ENCODE data around the gene PDIK1L.
A peak's percentile ranks its signal among the peaks of the same experiment; 100 is the strongest.

Gene PDIK1L

DNA sequence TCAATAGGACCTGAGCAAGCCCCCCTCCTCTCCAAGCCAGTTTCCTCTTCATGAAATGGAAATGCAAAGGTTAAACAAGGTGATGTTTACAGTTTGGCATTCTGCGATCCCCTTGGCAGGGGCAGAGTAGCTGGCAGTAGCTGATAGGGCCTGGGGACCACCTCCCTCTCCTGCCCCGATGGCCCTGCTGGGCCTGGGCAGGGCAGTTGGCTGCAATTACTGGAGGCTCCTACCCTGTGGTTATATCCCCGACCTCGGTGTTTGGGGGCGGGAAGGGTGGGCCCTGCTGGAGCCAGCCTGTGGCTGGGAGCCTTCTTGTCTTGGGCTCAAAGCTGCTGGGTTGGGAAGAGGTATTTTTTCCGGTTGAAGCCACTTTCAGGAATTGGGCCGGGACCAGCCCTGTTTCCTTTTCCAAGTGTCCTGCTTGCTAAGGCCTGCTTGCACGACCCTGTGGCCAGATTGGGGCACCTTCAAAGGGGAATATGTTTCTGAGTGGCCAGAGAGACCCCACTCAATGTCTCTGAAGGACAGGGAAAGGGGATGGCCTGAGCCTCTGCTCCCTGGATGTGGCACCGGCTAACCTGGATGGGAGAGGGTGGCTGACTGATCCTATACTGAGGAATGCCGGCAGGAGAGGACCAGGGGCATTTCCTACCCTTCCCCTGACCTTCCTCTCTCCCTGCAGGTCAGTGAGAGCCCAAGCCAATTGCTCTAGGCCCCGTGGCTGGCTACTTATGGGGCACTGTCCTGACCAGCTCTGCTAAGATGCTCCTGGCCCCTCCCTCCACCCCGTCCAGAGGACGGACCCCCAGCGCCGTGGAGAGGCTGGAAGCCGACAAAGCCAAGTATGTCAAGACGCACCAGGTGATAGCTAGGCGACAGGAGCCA, 49.1 kb downstream of the PDIK1L start:
- Histone ChIP-seq H3K27me3 (no peaks in the 10 kb centered on the region), H3K36me3 (no peaks in the 10 kb centered on the region), H3K4me3 (ENCODE audit: low read depth, low read length) (peak overlapping the region; percentile 45), H3K9me3 (no peaks in the 10 kb centered on the region), H3K4me1 (peaks cover 7% of the 10 kb centered on the region)
- TF ChIP-seq, protein P1, sequence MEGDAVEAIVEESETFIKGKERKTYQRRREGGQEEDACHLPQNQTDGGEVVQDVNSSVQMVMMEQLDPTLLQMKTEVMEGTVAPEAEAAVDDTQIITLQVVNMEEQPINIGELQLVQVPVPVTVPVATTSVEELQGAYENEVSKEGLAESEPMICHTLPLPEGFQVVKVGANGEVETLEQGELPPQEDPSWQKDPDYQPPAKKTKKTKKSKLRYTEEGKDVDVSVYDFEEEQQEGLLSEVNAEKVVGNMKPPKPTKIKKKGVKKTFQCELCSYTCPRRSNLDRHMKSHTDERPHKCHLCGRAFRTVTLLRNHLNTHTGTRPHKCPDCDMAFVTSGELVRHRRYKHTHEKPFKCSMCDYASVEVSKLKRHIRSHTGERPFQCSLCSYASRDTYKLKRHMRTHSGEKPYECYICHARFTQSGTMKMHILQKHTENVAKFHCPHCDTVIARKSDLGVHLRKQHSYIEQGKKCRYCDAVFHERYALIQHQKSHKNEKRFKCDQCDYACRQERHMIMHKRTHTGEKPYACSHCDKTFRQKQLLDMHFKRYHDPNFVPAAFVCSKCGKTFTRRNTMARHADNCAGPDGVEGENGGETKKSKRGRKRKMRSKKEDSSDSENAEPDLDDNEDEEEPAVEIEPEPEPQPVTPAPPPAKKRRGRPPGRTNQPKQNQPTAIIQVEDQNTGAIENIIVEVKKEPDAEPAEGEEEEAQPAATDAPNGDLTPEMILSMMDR (IDR thresholded peaks at IDR 0.05; ENCODE audit: low read depth, low read length), result no peak
- no peak for DNase-seq

DNA sequence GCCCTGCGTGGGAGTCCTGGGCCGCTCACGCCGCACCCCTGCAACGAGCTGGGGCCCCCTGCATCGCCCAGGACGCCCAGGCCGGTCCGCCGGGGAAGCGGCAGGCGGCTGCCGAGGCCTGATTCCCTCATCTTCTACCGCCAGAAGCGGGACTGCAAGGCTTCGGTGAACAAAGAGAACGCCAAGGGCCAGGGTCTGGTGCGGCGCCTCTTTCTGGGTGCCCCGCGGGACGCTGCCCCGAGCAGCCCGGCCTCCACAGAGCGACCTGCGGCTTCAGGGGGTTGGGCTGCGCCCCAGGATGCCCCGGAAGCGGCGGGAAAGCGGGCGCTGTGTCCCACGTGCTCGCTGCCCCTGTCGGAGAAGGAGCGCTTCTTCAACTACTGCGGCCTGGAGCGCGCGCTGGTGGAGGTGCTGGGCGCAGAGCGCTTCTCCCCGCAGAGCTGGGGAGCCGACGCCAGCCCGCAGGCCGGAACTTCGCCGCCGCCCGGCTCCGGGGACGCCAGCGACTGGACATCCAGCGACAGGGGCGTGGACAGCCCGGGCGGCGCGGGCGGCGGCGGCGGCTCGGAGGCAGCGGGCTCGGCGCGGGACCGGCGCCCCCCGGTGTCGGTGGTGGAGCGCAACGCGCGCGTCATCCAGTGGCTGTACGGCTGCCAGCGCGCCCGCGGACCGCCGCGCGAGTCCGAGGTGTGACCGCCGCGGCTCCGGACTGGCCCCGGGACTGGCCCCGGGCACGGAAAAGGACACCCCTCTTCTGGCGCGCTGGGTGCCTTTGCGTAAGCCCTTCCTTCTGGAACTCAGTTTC, 50.0 kb downstream of the PDIK1L start:
- Histone ChIP-seq H3K9me3 (no peaks in the 10 kb centered on the region), H3K27me3 (no peaks in the 10 kb centered on the region), H3K4me3 (ENCODE audit: low read depth, low read length) (peak overlapping the region; percentile 45), H3K4me1 (peaks cover 1% of the 10 kb centered on the region), H3K36me3 (no peaks in the 10 kb centered on the region)
- DNase-seq, result peak; percentile 61
- TF ChIP-seq, protein P1 (IDR thresholded peaks at IDR 0.05; ENCODE audit: low read depth, low read length), result no peak

DNA sequence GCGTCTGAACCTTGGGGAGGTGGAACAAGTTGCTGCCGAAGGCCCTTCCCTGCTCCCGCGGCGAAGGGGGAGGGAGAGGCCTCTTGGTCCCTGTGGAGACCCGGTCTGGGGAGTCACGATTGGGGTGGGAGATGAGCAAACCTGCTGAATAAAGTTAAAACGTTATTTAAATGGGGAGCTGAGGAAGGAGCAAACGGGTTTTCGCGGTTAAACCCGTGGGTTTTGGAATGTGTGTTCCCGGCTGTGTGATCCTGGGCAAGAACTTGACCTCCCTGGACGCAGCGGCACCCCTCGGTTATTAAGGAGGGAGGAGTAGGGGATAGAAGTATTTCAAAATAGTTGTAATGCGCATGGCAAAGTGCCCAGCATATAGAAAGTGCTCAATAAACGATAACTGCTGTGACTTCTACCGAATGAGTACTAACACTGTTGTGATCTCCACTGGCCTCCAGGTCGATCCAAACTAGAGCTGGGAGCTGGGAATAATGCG, 50.6 kb downstream of the PDIK1L start:
- Histone ChIP-seq H3K4me3 (ENCODE audit: low read depth, low read length) (peak overlapping the region; percentile 39), H3K27me3 (no peaks in the 10 kb centered on the region), H3K4me1 (no peaks in the 10 kb centered on the region; the same call in 1 of the 2 replicates), H3K36me3 (no peaks in the 10 kb centered on the region), H3K9me3 (no peaks in the 10 kb centered on the region)
- TF ChIP-seq, protein P1 (IDR thresholded peaks at IDR 0.05; ENCODE audit: low read depth, low read length), result no peak
- no peak for DNase-seq

DNA sequence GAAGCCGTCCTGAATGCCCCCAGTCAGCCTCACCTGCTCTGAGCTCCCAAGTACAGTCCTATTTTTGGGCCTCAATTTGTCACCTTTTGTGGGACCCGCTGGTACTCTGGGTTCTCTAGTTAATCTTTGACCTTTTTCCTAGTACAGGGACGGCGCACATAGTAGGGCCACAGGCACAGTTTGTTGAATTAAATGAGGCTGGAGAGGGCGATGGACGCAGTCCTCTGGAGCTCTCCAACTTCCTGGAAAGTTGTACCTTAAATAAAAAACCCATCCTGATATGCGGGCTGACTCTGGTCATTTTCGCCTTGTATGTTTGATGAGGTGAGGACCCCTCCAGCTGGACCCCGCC, 52.0 kb downstream of the PDIK1L start:
- H3K36me3 ChIP-seq, result no peaks in the 10 kb centered on the region
- no peaks in the 10 kb centered on the region; the same call in 1 of the 2 replicates for H3K4me1 ChIP-seq
- no peak overlapping the region for H3K4me3 ChIP-seq (ENCODE audit: low read depth, low read length)
- TF ChIP-seq, protein P1 (IDR thresholded peaks at IDR 0.05; ENCODE audit: low read depth, low read length), result no peak
- DNase-seq, result no peak
- no peaks in the 10 kb centered on the region for H3K27me3 ChIP-seq
- H3K9me3 ChIP-seq, result no peaks in the 10 kb centered on the region

DNA sequence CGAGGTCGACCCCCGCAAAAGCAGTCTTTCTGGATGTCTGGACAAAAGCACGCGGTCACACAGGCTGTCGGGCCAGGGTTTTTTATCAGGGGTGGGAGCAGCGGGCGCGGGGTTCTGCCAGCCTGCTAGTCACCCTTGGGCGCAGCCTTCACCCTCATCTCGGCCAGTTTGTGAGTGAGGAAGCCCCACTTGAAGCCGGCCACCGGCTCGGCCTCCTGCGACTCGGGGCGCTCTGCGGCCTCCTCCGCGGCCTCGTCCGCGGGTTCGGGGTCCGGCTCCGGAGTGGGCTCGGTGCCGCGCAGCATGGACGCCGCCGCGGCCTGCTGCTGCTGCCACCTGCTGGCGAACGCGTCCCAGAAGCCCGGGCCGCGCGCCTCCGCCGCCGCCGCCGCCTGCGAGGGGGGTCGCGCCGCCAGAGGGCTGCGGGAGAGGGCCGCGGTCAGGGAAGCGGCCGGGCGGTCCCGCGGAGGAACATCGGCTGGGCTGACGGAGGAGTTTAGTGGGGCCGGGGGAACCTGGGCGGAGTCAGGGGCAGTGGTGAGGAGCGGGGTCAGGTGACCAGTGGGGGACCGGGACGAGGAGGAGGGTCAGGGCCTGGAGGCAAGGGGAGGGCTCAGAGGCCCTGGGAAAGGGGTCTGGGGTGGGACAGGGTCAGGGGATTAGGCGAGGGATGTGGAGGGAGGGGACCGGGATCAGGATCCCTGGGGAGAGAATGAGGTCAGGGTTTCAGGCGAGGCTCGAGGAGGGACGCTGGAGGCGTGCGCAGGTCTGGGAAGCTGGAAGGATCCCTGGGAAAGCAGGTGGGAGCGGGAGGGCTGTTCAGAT, 52.6 kb downstream of the PDIK1L start:
- no peak overlapping the region for H3K4me3 ChIP-seq (ENCODE audit: low read depth, low read length)
- no peaks in the 10 kb centered on the region for H3K36me3 ChIP-seq
- peak; percentile 46 for DNase-seq
- H3K9me3 ChIP-seq, result no peaks in the 10 kb centered on the region
- H3K27me3 ChIP-seq, result no peaks in the 10 kb centered on the region
- TF ChIP-seq, protein P1 (IDR thresholded peaks at IDR 0.05; ENCODE audit: low read depth, low read length), result no peak
- no peaks in the 10 kb centered on the region; the same call in 1 of the 2 replicates for H3K4me1 ChIP-seq
